Measurements from ENCODE around the gene ALG5. TPM values are rescaled to one million over a fixed set of nuclear protein-coding genes. Genes with fewer than 3 reads are reported as not detected.

ALG5 gene
- total RNA-seq, 2 experiments from 2014 or later, result 14.4 to 15.1 TPM

DNA sequence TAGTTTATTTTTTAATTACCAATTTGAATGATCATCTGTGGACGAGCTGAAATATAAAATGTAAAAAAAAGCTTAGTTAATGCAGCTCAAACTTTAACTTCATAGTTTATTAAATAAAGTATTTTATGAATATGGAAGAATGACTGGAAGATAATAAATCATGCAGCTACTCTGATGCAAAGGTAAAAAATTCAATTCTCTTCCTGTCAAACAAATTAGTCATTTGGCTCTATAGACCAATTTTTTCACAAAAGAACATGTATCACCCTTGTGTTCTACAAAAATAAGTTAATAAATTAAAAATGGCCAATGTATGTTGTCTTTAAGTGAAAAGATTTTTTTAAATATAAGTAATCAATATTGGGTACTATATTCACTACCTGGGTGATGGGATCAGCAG lies 27.6 kb upstream of the ALG5 start:
- no peaks in the 10 kb centered on the region for H3K4me1 Mint-ChIP-seq (ENCODE audit: low read depth)
- no peak for ATAC-seq (ENCODE audit: poor library complexity)
- H3K27ac Mint-ChIP-seq, result no peak overlapping the region
- TF ChIP-seq, protein P1, sequence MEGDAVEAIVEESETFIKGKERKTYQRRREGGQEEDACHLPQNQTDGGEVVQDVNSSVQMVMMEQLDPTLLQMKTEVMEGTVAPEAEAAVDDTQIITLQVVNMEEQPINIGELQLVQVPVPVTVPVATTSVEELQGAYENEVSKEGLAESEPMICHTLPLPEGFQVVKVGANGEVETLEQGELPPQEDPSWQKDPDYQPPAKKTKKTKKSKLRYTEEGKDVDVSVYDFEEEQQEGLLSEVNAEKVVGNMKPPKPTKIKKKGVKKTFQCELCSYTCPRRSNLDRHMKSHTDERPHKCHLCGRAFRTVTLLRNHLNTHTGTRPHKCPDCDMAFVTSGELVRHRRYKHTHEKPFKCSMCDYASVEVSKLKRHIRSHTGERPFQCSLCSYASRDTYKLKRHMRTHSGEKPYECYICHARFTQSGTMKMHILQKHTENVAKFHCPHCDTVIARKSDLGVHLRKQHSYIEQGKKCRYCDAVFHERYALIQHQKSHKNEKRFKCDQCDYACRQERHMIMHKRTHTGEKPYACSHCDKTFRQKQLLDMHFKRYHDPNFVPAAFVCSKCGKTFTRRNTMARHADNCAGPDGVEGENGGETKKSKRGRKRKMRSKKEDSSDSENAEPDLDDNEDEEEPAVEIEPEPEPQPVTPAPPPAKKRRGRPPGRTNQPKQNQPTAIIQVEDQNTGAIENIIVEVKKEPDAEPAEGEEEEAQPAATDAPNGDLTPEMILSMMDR (IDR thresholded peaks at IDR 0.05), result no peak
- H3K36me3 Mint-ChIP-seq (ENCODE audit: low read depth), result peaks cover 77% of the 10 kb centered on the region
- Histone ChIP-seq H3K4me1 (ENCODE audit: insufficient read depth, low read length) (no peaks in the 10 kb centered on the region), H3K27me3 (ENCODE audit: control insufficient read depth in 1 of 2, insufficient read depth in 2 of 2, low read length in 2 of 2) (no peaks in the 10 kb centered on the region), H3K36me3 (ENCODE audit: insufficient read depth, low read length) (peaks cover 91% of the 10 kb centered on the region), H3K4me3 (ENCODE audit: low read length) (no peak overlapping the region), H3K9me3 (ENCODE audit: control insufficient read depth in 1 of 2, insufficient read depth in 1 of 2, low read length in 2 of 2) (no peaks in the 10 kb centered on the region), H3K27ac (ENCODE audit: low read depth in 1 of 2, low read length in 2 of 2) (no peak overlapping the region)
- intact Hi-C loops (cut with DNase I, micrococcal nuclease), result no loop called here
- no peak for DNase-seq
- POLR2A ChIA-PET, result no interaction called here
- CTCF ChIA-PET, result interaction anchor here (1.1 kb wide), 1 partner anchor 21 kb away, joined by 3 read pairs; no protein-coding TSS in a partner anchor
- H3K27me3 Mint-ChIP-seq, result no peaks in the 10 kb centered on the region
- H3K4me3 Mint-ChIP-seq, result no peak overlapping the region
- H3K9me3 Mint-ChIP-seq, result no peaks in the 10 kb centered on the region

DNA sequence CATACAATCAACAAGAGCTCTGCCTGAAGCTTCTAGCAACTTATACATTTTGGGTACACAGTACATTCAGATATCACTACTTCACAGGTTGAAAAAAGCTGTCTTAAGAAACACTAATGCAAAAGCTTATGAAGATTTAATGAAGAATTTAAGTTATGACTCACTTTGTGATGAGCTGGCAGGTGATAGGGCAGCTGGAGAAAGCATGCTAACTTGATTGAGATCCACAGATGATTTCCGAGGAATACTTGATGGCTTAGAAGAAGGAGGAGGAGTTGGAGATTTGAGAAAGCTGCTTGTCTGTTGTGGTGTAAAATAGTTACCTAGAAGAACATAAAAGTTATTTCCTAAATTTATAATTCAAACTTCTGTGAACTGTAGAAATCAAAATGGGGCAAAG lies 24.7 kb upstream of the ALG5 start:
- no peaks in the 10 kb centered on the region for H3K9me3 Mint-ChIP-seq
- Histone ChIP-seq H3K4me3 (ENCODE audit: low read length) (no peak overlapping the region), H3K4me1 (ENCODE audit: insufficient read depth, low read length) (no peaks in the 10 kb centered on the region), H3K27me3 (ENCODE audit: control insufficient read depth in 1 of 2, insufficient read depth in 2 of 2, low read length in 2 of 2) (no peaks in the 10 kb centered on the region), H3K9me3 (ENCODE audit: control insufficient read depth in 1 of 2, insufficient read depth in 1 of 2, low read length in 2 of 2) (no peaks in the 10 kb centered on the region), H3K27ac (ENCODE audit: low read depth in 1 of 2, low read length in 2 of 2) (no peak overlapping the region), H3K36me3 (ENCODE audit: insufficient read depth, low read length) (peaks cover 87% of the 10 kb centered on the region)
- ATAC-seq (ENCODE audit: poor library complexity) (no peak), DNase-seq (no peak)
- H3K4me3 Mint-ChIP-seq, result no peak overlapping the region
- H3K36me3 Mint-ChIP-seq (ENCODE audit: low read depth), result peaks cover 79% of the 10 kb centered on the region
- intact Hi-C loops (cut with DNase I, micrococcal nuclease), result loop anchor here in 1 of 2 experiments (2.0 kb wide), 1 partner anchor 15 kb away; no protein-coding TSS in a partner anchor
- POLR2A ChIA-PET, result interaction anchor here (2.8 kb wide), 1 partner anchor 23 kb away, joined by 13 read pairs; the partner anchor contains the start of gene EXOSC8
- H3K27me3 Mint-ChIP-seq, result no peaks in the 10 kb centered on the region
- peak overlapping the region; percentile 30 for H3K27ac Mint-ChIP-seq
- TF ChIP-seq, protein P1 (IDR thresholded peaks at IDR 0.05), result no peak
- H3K4me1 Mint-ChIP-seq (ENCODE audit: low read depth), result no peaks in the 10 kb centered on the region
- CTCF ChIA-PET, result interaction anchor here (1.0 kb wide), 1 partner anchor 13 kb away, joined by 3 read pairs; no protein-coding TSS in a partner anchor

DNA sequence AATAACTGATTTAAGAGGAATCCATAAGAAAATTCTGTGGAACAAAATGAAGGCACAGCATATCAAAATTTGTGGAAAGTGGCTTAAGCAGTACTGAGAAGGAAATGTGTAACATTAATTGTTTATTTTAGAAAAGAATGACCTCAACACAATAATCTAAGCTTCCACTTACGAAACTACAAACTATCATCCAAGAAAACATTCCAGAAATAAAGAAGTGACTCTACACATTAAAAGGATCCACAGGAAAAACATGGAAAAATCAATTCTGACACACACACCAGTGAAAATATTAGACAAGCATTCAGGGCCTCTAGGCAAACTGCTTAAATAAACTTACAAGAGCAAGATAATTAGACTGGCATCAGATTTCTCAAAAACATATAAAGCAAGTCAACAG lies 15.5 kb upstream of the ALG5 start:
- no peak overlapping the region for H3K27ac ChIP-seq (ENCODE audit: low read depth in 1 of 2, low read length in 2 of 2)
- no peaks in the 10 kb centered on the region for H3K27me3 Mint-ChIP-seq
- peaks cover 76% of the 10 kb centered on the region for H3K36me3 ChIP-seq (ENCODE audit: insufficient read depth, low read length)
- intact Hi-C loops (cut with DNase I, micrococcal nuclease), result no loop called here
- DNase-seq (no peak), ATAC-seq (ENCODE audit: poor library complexity) (no peak)
- POLR2A ChIA-PET, result no interaction called here
- H3K9me3 ChIP-seq (ENCODE audit: control insufficient read depth in 1 of 2, insufficient read depth in 1 of 2, low read length in 2 of 2), result no peaks in the 10 kb centered on the region
- peaks cover 6% of the 10 kb centered on the region for H3K4me1 Mint-ChIP-seq (ENCODE audit: low read depth)
- CTCF ChIA-PET, result no interaction called here
- TF ChIP-seq, protein P1 (IDR thresholded peaks at IDR 0.05), result no peak
- H3K27me3 ChIP-seq (ENCODE audit: control insufficient read depth in 1 of 2, insufficient read depth in 2 of 2, low read length in 2 of 2), result no peaks in the 10 kb centered on the region
- H3K9me3 Mint-ChIP-seq, result no peaks in the 10 kb centered on the region
- peak overlapping the region; percentile 38 for H3K27ac Mint-ChIP-seq
- H3K4me3 ChIP-seq (ENCODE audit: low read length), result no peak overlapping the region
- no peak overlapping the region for H3K4me3 Mint-ChIP-seq
- H3K36me3 Mint-ChIP-seq (ENCODE audit: low read depth), result peaks cover 94% of the 10 kb centered on the region
- no peaks in the 10 kb centered on the region for H3K4me1 ChIP-seq (ENCODE audit: insufficient read depth, low read length)
